GM18873 (cell line): ENCODE measurements around the gene MAP3K5.

Source experiments
- ATAC-seq: cut with Tn5 transposase; IDR thresholded peaks from one replicate; pipeline ENCODE4 v1.9.1; 2021; ENCODE audit warnings: mild to moderate bottlenecking, moderate library complexity, moderate number of reproducible peaks; ENCODE audit not compliant: unreplicated experiment, low FRiP score

The MAP3K5 gene

GRCh38 chr6:136525586-136526195 is 266.6 kb downstream of the MAP3K5 start:
- no peak for ATAC-seq

GRCh38 chr6:136524936-136525413 is 267.3 kb downstream of the MAP3K5 start:
- ATAC-seq: no peak

DNA sequence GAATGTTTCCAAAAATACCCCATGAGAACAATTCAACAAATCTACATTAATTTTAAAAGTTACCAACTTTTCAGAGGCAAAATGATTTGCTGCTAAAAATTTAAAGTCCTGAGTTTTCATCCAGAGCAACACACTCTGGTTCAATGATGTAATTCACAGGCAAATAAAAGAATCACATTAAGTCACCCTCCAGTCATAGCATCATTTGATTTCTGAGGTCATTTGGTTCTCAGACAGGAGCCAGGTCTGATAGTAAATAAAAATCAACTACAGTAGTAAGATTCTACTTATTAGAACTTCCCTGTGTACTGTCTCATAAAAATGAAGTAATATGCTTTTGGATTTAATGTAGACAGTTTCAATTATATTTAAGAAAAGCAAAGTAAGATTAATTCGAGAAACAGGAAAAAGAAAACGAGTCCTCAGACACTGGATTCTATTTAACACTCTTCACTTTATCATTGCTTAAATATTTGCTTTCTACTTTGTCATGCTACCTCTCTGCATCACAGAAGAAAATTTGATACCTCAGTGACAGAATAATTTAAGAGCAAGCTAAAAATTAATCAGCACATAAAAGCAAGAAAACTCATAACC is 267.8 kb downstream of the MAP3K5 start:
- ATAC-seq: no peak

GRCh38 chr6:136523196-136523595 is 269.1 kb downstream of the MAP3K5 start:
- ATAC-seq: no peak

DNA sequence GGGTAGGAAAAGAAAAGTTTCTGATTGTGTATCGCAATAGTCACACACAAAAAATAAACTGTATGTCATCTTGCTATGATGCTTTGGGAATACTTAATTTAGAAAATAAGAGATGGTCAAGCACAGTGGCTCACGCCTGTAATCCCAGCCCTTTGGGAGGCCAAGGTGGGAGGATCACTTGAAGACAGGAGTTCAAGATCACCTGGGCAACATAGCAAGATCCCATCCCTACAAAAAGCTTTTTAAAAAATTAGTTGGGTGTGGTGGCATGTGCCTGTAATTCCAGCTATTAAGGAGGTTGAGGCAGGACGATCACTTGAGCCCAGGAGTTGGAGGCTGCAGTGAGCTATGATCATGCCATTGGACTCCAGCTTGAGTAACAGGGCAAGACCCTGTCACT is 269.6 kb downstream of the MAP3K5 start:
- no peak for ATAC-seq

- no peak for ATAC-seq
These were observed 270.4 kb downstream of the MAP3K5 start for GRCh38 chr6:136521911-136522310.

DNA sequence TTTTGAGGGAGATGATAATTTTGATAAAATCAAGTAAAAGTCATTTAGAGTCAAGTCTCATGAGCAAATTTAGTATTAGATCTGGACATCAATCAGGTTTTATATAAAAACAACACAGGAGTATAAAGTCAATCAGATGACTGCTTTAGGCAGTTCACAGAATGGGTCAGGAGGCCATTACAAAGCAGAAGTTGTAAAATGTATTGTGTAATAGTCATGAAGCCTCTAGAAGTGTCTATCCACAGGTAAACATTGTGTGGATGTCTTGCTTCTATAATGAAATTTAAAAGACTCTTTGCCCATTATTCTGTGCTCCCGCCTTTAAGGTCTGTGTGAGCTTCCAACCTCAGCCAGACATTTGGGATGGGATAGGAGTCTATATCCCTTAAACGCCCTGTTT is 270.9 kb downstream of the MAP3K5 start:
- ATAC-seq: no peak

DNA sequence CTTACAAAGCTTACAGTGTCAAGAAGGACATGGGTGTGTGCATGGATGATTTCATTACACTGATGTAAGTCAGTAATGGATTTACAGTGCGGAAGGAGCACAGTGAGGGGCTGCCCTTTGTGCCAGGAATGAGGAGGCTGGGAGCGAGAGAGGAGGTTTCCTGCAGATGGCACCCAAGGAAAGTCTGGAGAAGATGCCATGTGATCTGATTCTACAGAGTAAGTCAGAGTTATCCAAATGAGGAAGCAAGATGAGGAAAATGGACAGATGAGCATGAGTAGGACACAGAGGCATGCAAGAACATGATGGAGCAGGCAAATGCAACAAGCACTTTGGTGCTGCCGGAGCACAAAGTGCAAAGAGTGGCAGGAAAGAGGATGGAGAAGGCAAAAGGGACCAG is 271.8 kb downstream of the MAP3K5 start:
- ATAC-seq: no peak

- ATAC-seq: no peak
These were observed 274.7 kb downstream of the MAP3K5 start for GRCh38 chr6:136517582-136517981.

GRCh38 chr6:136517002-136517401 is 275.3 kb downstream of the MAP3K5 start:
- no peak for ATAC-seq

DNA sequence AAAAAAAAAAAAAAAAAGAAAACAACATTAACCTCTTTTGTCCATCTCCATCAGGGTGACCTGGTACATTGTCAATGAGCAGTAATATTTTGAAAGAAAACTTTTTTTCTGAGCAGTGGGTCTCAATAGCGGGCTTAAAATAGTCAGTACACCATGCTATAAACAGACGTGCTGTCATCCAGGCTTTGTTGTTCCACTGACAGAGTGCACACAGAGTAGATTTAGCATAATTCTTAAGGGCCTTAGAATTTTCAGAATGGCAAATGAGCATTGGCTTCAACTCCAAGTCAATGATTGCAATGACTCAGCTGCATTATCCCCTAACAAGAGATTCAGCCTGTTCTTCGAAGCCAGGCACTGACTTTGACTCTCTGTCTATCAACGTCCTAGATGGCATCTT is 277.7 kb downstream of the MAP3K5 start:
- no peak for ATAC-seq

GRCh38 chr6:136511926-136512325 is 280.4 kb downstream of the MAP3K5 start:
- ATAC-seq: no peak

DNA sequence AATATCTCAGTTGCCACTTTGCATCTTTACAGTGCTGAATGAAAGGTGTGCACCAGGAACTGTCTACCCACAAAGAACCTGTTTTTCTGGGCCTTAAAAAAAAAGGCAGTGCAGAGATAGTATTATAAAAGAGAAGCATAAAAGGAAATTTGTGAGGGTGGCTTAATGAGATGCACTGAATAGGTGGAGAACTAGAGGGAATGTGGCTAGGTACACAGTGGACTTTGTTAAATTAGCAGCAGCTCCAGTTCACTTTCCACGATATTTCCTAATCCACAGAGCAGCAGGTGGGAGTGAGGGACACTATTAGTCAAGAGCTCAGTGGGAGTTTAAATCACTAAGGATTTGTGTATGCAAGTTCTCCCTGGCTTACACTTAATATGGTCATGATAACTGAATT is 280.9 kb downstream of the MAP3K5 start:
- ATAC-seq: no peak

DNA sequence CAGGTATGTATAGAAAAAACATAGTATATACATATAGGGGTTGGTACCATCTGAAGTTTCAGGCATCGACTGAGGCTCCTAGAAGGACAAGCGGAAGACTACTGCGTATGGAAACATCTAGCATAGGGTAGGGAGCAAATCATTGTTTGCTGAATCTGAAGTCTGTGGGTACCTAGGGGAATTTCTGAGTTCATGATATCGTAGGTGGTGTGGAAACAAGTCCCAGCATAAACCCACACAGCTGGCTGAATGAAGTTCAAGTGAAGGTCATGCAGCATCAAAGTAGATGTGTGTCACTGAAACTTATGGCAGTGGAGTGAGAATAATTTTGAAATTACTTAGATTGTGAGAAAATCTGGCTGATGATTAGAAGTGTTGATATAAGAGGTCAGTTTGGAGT is 281.5 kb downstream of the MAP3K5 start:
- no peak for ATAC-seq

DNA sequence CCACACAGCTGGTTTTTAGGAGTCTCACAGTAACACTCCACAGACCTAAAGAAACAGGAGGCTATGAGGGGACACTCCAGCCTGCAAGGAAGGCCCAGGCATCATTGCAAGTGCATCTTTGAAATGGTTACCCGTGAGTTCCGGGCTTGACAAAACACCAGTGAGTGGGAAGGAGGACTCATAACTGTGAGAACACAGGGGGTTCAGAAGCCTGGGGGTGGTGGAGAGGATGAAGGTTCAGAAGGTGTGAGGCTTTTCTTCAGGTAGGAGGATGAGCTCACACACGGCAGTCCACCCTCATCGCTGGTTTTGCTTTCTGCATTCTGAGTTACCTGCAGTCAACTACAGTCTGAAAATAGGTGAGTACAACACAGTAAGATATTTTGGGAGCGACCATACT is 282.0 kb downstream of the MAP3K5 start:
- ATAC-seq: no peak

- ATAC-seq: no peak
These were observed 283.4 kb downstream of the MAP3K5 start for GRCh38 chr6:136508725-136509392.
